ENCODE results near the gene ALDOB. TPM values are rescaled to one million over a fixed set of nuclear protein-coding genes. Genes with fewer than 3 reads are reported as not detected.
A peak's percentile ranks its signal among the peaks of the same experiment; 100 is the strongest.

ALDOB gene
- total RNA-seq, 2 donors from 2014 or later = 0.24 to 0.85 TPM

GRCh38 chr9:101399643-101399970, 36.0 kb downstream of the ALDOB start:
- Histone ChIP-seq H3K9me3 (peaks cover 3 to 22% of the 10 kb centered on the region in 2 donors), H3K4me1 (peaks cover 0 to 40% of the 10 kb centered on the region in 2 donors), H3K4me3 (peak overlapping the region; percentile 75 to 84), H3K27ac (peak overlapping the region; percentile 87 to 92), H3K27me3 (no peaks in the 10 kb centered on the region), H3K36me3 (peaks cover 45% of the 10 kb centered on the region)
- DNase-seq (ENCODE audit: low spot score) = no peak
- TF ChIP-seq CTCF (IDR thresholded peaks at IDR 0.05) = no peak

GRCh38 chr9:101398930-101399642, 36.5 kb downstream of the ALDOB start:
- peaks cover 0 to 40% of the 10 kb centered on the region in 2 donors for H3K4me1 ChIP-seq
- peaks cover 40% of the 10 kb centered on the region for H3K36me3 ChIP-seq
- DNase-seq (ENCODE audit: low spot score) = no peak

GRCh38 chr9:101398068-101398929, 37.3 kb downstream of the ALDOB start, which contains the start of the genes MRPL50 and ZNF189:
Gene MRPL50 (minus strand): TSS chr9:101398618. CDS start chr9:101398592, 26 bp downstream.
Gene ZNF189 (plus strand): TSS chr9:101398851. CDS start chr9:101399157, 306 bp downstream.
- peak; percentile 99 for DNase-seq (ENCODE audit: low spot score)
- H3K36me3 ChIP-seq = peaks cover 32% of the 10 kb centered on the region
- no peaks in the 10 kb centered on the region for H3K27me3 ChIP-seq
- peak within 1 kb of the TSS; percentile 75 to 84 for H3K4me3 ChIP-seq
- peaks cover 0 to 40% of the 10 kb centered on the region in 2 donors for H3K4me1 ChIP-seq
- peak within 1 kb of the TSS; percentile 87 to 92 for H3K27ac ChIP-seq
- no peak for TF ChIP-seq CTCF (IDR thresholded peaks at IDR 0.05)
- H3K9me3 ChIP-seq = peaks cover 3 to 16% of the 10 kb centered on the region in 2 donors

More at GRCh38 chr9:101398930-101399642, 36.5 kb downstream of the ALDOB start:
- H3K27ac ChIP-seq = peak overlapping the region; percentile 87 to 92
- peaks cover 3 to 17% of the 10 kb centered on the region in 2 donors for H3K9me3 ChIP-seq
- no peaks in the 10 kb centered on the region for H3K27me3 ChIP-seq
- peak overlapping the region; percentile 75 to 84 for H3K4me3 ChIP-seq
- TF ChIP-seq CTCF (IDR thresholded peaks at IDR 0.05) = no peak

- peak overlapping the region; percentile 87 to 92 for H3K27ac ChIP-seq
- H3K4me1 ChIP-seq = peaks cover 0 to 40% of the 10 kb centered on the region in 2 donors
- peaks cover 2 to 19% of the 10 kb centered on the region in 2 donors for H3K9me3 ChIP-seq
- H3K27me3 ChIP-seq = no peaks in the 10 kb centered on the region
- TF ChIP-seq CTCF (IDR thresholded peaks at IDR 0.05) = no peak
- no peak for DNase-seq (ENCODE audit: low spot score)
- peaks cover 26% of the 10 kb centered on the region for H3K36me3 ChIP-seq
- peak overlapping the region; percentile 75 to 84 for H3K4me3 ChIP-seq
These were observed 37.9 kb downstream of the ALDOB start for GRCh38 chr9:101397746-101398067.

GRCh38 chr9:101394687-101395086, 40.9 kb downstream of the ALDOB start:
- DNase-seq (ENCODE audit: low spot score) = no peak
- H3K4me1 ChIP-seq = peaks cover 0 to 26% of the 10 kb centered on the region in 2 donors
- H3K4me3 ChIP-seq = no peak overlapping the region
- no peak overlapping the region for H3K27ac ChIP-seq
- H3K27me3 ChIP-seq = no peaks in the 10 kb centered on the region
- H3K36me3 ChIP-seq = peaks cover 6% of the 10 kb centered on the region
- no peak for TF ChIP-seq CTCF (IDR thresholded peaks at IDR 0.05)
- peaks cover 0 to 12% of the 10 kb centered on the region in 2 donors for H3K9me3 ChIP-seq
